Astrocyte of the hippocampus (primary cell): ENCODE data around the gene KLRC2.
"Not testable (repeated sequence)": the region's sequence is repeated elsewhere in the genome, so short reads cannot be mapped to it uniquely, and the experiment has no call there.

ENCODE experiments used
- DNase-seq: peaks from one replicate; pipeline ENCODE4 v3.0.0; 2011; ENCODE audit warnings: low read depth, low spot score

The KLRC2 gene

DNA sequence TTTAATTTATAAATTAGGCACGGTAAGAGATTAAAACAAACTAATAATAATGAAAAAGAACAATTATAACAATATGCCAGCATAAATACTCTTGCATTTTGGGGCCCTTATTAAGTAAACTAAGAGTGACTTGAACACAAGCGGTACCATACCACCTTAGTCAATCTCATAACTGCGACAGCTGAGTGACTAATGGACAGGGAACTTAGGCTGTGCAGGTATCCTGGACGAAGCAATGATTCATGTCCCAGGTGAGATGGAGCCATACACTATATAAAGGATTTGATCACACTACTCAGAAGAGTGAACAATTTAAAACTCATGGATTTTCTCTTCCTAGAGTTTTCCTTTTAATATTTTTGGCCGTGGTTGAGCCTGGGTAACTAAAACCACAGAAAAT lies 30.5 kb downstream of the KLRC2 start:
- no peak for DNase-seq

- DNase-seq = no peak
These were observed 31.0 kb downstream of the KLRC2 start for GRCh38 chr12:10404798-10405197.

- DNase-seq = no peak
These were observed 35.0 kb downstream of the KLRC2 start for GRCh38 chr12:10400829-10401228.

GRCh38 chr12:10398168-10398567 lies 37.6 kb downstream of the KLRC2 start:
- no peak for DNase-seq

GRCh38 chr12:10397296-10397695 lies 38.5 kb downstream of the KLRC2 start:
- no peak for DNase-seq

DNA sequence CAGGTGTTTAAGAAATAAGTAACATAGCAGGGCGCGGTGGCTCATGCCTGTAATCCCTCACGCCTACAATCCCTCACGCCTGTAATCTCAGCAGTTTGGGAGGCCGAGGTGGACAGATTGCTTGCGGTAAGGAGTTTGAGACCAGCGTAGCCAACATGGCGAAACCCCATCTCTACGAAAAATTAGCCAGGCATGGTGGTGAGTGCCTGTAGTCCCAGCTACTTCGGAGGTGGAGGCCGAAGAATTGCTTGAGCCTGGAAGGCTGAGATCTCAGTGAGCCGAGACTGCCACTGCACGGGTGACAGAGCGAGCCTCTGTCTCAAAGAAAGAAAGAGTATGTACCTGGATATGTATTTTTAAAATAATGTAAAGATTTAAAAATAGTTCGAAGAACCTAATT lies 39.6 kb downstream of the KLRC2 start:
- not testable (repeated sequence) for DNase-seq

DNA sequence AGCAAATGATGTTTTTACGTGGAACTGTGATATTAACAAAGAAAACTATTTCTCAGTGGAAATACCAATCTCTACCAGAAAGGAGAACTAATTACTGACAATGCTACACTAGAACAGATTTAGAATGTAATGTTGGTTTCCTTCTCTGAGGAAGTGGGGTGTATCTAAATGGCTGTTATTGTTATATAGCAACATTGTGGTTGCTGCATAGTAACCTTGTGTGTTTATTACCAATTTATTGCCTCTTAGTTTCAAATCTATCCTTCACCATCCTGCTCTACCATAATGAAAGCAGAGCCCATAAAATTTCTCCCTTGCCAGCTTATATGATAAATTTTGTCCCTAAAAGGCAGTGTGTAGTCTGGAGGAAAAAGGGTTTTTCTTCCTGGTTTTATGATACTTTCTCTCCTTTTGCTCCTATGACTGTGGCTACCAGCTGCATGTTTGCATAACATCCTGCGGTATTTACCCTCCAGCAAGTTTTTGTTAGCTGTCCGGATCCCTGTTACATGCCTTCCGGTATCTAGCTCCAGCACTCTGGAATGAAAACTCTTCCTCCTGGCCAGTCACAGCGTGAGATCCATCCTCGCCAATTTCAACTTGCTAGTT lies 40.3 kb downstream of the KLRC2 start:
- DNase-seq = peak; percentile 60

DNA sequence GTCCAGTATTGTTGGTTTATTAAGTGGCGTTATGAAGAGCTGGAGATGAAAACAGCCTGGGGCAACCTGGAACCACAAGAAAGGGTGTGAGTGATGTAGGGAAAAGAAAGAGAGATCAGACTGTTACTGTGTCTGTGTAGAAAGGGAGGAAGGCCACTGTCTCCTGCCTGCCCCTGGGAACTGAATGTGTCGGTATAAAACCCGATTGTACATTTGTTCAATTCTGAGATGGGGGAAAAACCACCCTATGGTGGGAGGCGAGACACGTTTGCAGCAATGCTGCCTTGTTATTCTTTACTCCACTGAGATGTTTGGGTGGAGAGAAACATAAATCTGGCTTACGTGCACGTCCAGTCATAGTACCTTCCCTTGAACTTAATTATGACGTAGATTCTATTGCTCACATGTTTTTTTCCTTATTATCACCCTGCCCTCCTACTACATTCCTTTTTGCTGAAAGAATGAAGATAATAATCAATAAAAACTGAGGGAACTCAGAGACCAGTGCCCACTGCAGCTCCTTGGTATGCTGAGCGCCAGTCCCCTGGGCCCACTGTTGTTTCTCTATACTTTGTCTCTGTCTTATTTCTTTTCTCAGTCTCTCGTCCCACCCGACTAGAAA lies 41.2 kb downstream of the KLRC2 start:
- DNase-seq = not testable (repeated sequence)

DNA sequence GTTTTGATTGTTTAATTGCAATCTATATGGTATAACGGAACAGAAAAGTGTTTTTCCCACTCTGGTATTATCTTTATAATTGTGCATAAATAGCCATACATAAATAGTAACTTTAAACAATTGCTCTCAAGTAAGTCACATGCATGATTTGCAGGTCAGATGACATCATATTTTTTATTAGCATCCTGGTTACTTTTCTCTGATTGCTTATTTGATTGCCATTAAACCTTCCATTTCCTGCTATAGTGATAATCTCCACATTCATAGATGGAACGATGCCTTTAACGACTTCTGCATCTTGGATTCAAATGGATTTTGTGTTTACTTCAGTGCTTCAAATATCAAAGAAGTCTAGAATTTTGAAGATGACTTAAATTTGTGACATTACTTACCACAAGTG lies 42.5 kb downstream of the KLRC2 start:
- DNase-seq = no peak

DNA sequence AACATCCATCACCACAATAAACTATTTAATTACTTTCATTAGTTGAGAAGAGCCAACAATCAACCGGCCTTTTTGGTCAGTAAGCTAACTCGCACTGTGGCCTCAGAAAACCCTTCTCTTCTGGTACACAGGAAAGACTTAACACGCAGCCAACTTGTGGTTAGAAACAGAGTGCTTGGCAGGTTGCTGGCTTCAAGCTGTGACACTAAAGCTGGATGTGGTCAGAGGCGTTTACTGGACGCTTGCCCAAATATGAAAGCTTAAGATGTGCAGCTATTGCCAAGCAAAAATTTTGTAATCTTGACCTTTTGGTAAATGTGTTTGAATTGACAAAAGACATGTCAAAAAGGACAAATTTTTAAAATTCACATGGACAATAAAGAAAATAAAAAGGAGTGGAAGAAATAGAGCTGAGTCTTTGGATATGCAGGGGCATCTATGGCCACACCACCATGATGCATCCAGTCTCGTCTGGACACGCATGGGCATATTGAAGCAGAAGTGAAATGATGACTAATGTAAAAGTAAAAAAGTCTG lies 43.3 kb downstream of the KLRC2 start:
- peak; percentile 90 for DNase-seq

DNA sequence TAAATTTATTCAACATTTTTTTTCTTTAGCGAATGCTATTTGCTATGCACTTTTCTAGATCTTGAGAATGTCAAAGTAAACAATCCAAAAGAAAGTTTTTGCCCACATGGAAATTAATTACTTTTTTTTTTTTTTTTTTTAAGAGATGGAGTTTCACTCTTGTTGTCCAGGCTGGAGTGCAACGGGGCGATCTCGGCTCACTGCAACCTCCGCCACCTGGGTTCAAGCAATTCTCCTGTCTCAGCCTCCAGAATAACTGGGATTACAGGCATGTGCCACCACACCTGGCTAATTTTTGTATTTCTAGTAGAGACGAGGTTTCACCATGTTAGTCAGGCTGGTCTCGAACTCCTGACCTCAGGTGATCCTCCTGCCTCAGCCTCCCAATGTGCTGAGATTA lies 44.8 kb downstream of the KLRC2 start:
- not testable (repeated sequence) for DNase-seq

GRCh38 chr12:10389904-10390303 lies 45.9 kb downstream of the KLRC2 start, which contains the start of gene KLRK1:
KLRK1 (minus strand) TSS chr12:10390041; CDS start chr12:10388810, 1,231 bp downstream.
- no peak for DNase-seq

DNA sequence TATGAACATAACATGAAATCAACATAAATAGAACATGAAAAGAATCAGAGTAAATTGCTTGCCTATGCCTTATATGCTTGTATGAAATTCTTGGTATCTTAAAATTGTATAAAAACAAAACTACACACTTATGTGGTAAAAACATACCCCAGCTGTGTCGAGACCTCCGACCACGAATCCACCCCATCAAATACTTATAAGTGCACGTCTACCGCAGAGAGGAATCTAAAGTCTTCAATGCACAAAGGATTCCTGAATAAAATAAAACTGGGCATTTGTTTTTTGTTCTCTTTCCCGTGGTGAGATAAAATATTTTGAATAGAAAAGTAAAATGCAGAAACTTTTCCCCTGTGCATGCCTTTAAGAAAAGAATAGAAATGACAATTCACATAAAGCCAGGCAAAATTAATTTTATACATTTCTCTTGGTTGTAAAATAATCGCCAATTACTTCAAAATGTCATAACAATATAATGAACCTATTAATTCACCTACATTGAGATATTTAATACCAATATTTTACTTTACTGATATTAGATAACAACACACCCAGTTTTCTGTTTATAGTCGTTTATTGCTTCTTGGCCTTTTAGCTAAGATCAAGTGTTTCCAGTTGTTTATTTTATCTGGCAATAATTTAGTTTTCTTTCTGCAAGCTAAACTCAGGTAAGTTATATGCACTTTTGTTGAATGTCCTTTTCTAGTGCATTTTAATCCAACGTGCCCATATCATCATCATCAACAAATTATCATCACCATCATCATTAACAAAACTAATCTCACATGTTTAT lies 47.0 kb downstream of the KLRC2 start:
- peak; percentile 9 for DNase-seq

DNA sequence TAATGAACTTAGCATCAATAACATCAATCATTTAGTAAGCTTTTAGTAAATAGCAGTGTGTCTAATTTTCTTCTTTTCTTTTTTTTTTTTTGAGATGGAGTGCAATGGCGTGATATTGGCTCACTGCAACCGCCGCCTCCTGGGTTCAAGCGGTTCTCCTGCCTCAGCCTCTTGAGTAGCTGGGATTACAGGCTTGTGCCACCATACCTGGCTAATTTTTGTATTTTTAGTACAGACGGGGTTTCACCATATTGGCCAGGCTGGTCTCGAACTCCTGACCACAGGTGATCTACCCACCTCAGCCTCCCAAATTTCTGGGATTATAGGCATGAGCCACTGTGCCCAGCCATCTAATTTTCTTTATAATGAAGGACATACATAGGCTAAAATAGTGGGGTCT lies 48.3 kb downstream of the KLRC2 start:
- DNase-seq = not testable (repeated sequence)

DNA sequence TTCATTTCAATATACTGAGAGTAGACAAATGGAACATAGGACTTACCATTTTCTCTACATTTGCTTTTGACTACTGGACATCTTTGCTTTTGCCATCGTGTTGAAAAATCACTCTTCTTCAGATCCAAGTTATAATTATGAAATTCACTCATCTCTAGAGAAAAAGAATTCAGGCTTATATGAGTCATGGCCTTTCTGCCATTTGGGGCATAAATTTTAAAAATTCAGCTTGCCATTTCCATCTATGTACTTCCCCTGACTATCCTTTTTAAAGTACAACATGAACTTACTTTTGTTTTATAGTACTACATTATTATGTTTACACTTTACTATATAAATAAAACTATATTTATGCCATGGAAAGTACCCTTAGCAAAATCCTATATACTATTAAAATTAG lies 49.0 kb downstream of the KLRC2 start:
- DNase-seq = no peak

GRCh38 chr12:10385166-10385613 lies 50.6 kb downstream of the KLRC2 start:
- peak; percentile 67 for DNase-seq

GRCh38 chr12:10384191-10384590 lies 51.6 kb downstream of the KLRC2 start:
- DNase-seq = no peak

GRCh38 chr12:10381928-10382628 lies 53.7 kb downstream of the KLRC2 start:
- no peak for DNase-seq
